Measurements from ENCODE around the gene FLT1.

The FLT1 gene

GRCh38 chr13:28429096-28429495, 65.8 kb downstream of the FLT1 start:
- no peak for DNase-seq (ENCODE audit: low spot score)

DNA sequence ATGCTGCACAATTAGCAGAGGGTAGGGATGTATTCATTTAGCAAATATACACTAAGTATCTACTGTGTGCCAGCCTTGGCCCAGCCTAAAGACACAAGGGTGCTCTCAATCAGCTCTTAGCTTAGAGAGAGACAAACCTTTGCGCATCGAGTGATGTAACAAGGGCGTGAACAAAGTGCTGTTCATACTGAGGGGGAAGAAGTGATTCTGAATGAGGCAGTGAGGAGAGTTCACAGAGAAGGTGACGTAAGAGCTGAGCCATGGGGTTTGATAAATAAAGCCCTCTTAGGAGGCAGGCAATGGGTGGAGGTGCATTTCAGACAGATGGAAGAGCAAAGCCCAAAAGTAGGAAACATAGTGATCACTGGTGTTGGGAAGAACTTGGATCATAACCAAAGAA, 68.5 kb downstream of the FLT1 start:
- DNase-seq (ENCODE audit: low spot score), result no peak

DNA sequence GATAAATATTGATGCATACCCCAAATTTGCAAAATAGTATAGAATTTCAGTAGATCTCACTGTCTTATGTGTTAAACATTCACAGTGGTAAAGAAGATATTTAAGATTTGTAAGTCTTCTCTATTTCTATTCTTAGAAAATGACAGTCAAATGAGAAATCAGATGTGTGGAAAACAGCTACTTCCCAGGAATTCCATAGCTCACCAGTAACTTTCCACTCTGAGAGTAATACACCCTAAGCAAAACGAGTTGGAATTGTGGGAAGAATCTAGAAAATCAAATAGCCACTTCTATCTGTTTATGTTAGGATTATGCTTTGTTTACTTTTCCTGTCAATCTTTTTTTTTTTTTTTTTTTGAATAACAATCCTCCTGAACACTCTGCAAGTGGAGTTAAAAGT, 69.1 kb downstream of the FLT1 start:
- no peak for DNase-seq (ENCODE audit: low spot score)

GRCh38 chr13:28424541-28424940, 70.4 kb downstream of the FLT1 start:
- DNase-seq (ENCODE audit: low spot score), result no peak

DNA sequence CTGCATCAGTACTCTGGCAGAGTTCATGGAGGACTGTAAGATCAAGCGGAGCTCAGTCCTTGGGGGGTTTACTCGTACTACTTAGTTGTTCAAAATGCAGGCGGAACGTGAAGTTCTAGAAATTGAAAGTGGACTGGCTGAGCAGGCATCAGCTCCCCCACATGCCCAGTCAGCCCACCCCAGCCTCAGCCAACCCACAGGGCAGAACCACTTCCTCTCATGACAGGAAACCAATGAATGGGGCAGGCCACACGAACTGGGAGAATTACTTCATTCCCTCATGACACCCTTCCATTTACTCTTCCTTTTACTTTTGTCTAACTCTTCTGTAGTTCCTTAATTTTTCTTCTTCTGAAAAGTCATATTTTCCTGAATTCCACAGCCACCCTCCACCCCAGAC, 71.9 kb downstream of the FLT1 start:
- no peak for DNase-seq (ENCODE audit: low spot score)

DNA sequence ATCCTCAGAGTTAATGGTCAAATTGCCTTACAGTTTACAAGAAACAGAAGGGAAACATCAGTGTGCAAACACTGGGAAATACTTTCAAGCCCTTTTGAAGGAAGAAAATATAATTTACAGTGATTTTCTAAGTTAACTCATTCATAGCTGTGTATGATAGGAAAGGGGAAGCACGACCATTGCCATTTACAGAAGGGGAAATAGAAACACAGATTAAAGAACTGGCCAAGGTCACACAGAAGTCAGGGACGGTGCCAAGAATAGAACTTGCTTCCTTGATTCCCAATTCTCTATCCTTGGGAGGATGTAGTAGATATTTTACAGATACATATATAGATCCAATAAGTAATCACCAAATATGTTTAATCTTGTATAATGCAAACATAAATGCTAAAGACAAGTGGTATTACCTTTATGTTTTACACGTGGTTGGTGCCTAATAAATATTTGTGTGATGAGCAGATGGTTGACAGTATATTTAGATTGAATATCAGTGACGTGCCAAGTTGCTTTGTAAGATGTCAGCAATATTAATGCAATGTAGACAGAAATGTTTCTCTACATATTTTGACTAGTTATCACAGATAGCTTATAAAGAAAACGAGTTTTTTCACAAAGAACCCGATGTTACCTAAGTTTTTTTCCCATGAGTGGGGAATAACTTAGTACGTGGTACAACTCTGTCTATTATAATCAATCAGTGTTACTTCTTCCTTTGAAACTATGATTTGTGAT, 73.1 kb downstream of the FLT1 start:
- no peak for DNase-seq (ENCODE audit: low spot score)

DNA sequence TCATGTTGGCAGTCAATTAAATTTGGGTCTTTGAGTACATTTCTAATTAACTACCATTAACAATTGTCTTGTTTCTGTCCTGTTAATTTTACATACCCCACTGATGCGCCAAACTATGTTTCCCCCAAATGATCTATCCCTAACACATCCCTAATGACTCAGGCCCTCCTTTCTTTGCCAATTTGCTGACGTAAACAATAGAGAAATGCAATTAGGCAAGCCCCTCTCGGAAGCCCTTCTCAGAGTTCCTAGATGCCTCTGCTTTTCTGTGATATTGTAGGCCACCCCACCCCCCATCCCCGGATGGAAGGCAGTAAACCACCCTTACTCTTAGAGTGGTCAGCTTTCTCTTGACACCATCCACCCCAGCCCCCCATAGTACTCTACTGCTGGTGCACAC, 74.2 kb downstream of the FLT1 start:
- no peak for DNase-seq (ENCODE audit: low spot score)

- DNase-seq (ENCODE audit: low spot score), result no peak
These were observed 78.9 kb downstream of the FLT1 start for GRCh38 chr13:28415994-28416421.

GRCh38 chr13:28413999-28414398, 80.9 kb downstream of the FLT1 start:
- DNase-seq (ENCODE audit: low spot score), result no peak

- DNase-seq (ENCODE audit: low spot score), result no peak
These were observed 81.9 kb downstream of the FLT1 start for GRCh38 chr13:28412981-28413380.

- no peak for DNase-seq (ENCODE audit: low spot score)
These were observed 83.0 kb downstream of the FLT1 start for GRCh38 chr13:28411831-28412353.

- no peak for DNase-seq (ENCODE audit: low spot score)
These were observed 84.8 kb downstream of the FLT1 start for GRCh38 chr13:28410096-28410495.

DNA sequence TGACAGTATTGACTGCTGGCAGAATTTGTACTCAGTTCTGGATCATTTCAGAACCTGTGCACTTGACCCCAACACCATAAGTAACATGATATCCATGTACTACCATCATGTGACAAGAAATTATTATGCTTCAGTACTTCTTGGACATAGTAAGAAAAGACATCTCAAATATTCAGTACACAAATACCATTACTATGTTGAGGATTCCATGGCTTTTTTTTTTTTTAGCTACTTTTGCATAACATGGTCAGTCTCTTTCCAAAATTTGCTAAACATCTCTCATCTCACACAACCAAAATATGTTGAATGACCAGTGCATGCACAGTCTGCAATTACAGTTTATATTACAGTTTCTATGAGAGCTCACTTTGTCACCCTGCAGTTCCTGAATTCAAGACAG, 85.3 kb downstream of the FLT1 start:
- no peak for DNase-seq (ENCODE audit: low spot score)

DNA sequence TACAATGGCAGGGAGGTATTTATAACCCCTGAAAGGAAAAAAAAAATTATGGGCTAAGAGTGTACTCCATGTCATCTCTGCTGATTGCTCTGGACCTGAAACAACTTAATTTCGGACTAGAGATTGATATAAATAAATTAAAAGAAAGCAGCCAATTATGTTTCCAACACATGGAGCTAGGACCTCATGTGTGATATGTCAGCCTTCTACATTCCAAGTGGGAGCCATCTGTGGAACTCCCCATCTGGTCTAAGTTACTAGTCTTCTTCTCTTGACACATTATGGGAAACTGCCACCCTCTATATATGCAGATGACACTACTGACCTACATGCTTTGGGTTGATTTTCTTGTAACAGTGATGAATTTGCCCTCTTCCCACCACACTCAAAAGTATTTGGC, 86.1 kb downstream of the FLT1 start:
- DNase-seq (ENCODE audit: low spot score), result no peak

GRCh38 chr13:28408235-28408848, 86.6 kb downstream of the FLT1 start:
- no peak for DNase-seq (ENCODE audit: low spot score)

DNA sequence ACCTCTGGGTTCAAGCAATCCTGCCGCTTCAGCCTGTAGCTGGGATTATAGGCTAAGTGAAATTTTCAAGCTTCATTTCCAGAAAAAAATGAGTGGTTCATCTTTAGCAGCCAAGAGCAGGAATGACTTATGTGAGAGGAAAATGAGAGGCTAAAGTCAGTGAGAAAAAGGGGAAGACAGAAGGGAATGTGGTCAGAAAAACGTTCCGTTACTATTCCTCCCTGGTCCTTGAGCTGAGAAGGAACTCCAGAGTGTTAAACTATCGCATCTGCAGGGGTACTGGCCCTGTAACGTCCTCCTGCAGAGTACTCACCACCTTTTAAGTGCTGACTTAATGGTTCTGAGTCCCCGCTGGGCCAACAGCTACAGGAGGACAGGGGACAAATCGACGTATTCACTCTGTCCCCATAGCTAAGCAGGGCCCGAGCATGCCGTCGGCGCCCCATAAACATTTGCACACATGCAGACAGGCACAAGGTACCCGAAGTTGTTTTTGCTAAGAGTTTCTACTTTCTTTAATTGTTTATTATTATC, 88.1 kb downstream of the FLT1 start:
- DNase-seq (ENCODE audit: low spot score), result no peak

DNA sequence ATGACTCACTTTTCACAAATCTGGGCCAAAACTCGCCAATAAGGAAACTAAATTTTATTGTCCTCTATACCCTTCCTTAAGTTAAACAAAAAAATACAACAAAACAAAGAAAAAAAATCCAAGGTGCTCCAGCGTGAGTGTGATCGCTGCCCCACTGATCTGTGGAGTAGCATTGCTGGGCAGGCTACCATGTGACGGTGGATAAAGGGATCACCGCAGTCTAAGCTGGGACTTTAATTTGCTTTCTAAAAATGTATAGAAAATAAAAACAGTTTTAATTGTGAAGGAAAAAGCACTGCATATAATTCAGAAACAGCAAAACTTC, 92.9 kb downstream of the FLT1 start:
- DNase-seq (ENCODE audit: low spot score), result no peak

DNA sequence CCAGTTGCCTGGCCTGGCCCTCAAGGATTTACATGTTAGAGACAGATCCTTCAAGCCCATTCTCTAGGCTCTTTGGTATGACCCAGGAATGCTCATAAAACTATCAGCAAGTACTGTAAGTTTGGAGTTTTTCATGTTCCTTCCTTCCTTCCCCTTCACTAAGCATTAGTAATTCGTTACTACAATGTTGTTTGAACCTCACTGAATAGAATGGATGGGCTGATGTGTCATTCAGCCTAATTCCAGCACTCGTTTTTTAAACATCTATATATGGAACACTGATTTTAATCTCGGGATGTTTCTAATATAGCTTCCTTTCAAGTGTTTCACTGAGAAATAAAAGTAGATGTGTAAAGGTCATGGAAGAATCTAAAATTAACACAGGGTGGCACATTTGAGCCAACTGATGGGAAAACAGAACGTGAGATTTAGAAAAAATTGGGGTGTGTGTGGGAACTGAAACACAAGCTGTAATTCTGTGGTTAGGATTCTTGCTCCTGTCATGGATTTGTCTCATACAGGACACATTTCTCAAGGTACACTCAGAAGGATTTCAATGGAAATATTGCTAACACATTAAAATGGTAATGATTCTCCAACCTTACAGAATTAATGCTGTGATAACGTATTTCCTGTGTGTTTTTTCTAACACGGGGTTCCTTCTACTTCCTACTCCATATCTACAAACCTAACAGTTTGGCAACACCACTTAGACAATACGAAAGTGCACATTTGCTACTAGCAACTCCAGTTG, 93.4 kb downstream of the FLT1 start:
- DNase-seq (ENCODE audit: low spot score), result no peak

DNA sequence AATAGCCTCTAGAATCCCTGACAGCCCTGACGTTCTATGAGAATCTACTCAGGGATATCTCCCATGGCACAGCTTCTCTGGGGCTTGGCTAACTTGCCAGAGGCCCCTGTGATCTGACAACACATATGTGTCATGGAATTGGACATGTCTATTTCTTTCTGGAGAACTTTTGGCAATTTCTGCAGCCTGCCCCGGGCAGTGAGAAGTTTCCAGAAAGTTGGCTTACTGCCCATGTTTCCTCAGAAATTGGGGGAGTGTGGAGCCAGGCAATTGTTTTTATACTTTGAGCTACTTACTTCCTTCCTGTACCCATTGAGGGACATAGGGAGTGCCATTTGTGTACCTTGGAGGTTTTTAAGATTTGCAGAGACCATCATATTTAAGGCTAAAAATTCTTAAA, 98.9 kb downstream of the FLT1 start:
- DNase-seq (ENCODE audit: low spot score), result no peak

GRCh38 chr13:28394422-28394821, 100.5 kb downstream of the FLT1 start:
- peak; percentile 29 for DNase-seq (ENCODE audit: low spot score)

GRCh38 chr13:28392896-28393505, 101.9 kb downstream of the FLT1 start:
- DNase-seq (ENCODE audit: low spot score), result no peak

GRCh38 chr13:28392428-28392827, 102.5 kb downstream of the FLT1 start:
- DNase-seq (ENCODE audit: low spot score), result no peak
